ENCODE data around the gene KCNMB1.

Gene KCNMB1

DNA sequence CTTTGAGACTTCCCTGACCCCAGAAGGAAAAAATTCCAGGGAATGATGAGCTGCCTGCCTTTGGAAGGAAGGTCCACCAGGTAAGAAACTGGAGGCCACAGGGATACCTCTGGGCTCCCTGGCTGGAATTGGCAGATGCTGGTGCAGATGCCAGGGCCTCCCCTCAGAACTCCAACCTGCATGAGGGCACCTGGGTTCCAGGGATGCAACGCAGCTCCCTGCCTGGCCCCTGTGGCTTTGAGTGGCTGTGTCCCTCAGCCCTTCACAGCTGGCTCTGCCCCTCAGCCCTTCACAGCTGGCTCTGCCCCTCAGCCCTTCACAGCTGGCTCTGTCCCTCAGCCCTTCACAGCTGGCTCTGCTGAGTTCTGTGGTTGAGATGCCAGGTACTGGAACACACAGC is 13.9 kb downstream of the KCNMB1 start:
- no peak for DNase-seq

- no peak for DNase-seq
These were observed 16.2 kb downstream of the KCNMB1 start for GRCh38 chr5:170372971-170373370.

DNA sequence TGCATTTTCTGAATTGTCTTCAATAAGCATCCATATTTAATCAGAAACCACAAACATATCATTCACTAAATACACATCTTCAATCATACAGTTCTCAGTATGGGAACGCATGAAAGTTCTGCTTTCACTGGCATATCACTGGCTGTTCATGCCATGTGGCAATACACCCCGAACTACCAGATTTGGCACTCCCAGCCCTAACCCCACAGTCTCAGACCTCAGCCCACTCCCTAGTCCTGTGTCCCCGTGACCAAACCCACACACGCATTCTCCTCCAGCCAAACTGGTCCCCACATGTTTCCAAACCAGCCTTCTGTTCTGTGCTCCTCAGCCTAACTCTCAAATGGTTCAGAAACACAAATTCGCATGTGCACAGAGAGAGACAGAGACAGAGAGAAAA is 20.6 kb downstream of the KCNMB1 start:
- DNase-seq = no peak

DNA sequence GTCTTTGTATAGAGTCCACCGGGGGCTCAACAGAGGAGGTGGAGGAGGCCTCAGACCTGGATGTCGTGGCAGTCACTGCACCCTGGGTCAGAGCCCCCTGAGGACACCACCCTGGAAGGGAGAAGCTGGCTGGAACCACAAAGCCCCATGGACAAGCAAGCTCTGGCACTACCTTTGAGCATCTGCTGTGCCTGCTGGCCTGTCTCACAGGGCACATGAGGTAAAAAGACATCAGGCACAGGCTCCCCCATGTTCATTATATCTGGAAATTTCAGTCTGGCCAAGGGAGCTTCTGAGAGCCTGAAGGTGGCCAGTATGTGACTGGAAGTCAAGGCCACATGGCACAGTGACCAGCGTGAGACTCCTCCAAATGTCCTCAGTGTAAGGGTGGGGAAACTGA is 22.9 kb downstream of the KCNMB1 start:
- DNase-seq = no peak

DNA sequence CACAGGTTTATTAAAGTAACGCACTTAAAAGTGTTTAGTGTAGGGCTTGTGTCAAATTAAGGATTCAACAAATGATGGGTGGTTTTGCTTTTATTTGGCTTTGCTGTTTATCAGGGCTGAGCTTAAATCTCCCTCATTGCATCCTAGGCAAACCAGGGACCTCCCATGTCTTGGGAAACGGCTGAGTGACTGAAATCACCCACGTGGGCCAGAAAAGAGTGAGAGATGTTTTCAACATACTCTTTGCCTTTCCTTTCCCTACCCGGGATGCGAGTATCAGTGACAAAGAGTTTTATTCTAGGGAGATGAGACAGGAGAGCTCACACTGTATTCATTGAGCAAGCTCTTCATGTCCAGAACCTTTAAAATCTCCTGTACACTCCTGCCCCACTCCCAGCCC is 23.3 kb downstream of the KCNMB1 start:
- no peak for DNase-seq

GRCh38 chr5:170365011-170365410 is 24.2 kb downstream of the KCNMB1 start:
- DNase-seq = no peak

DNA sequence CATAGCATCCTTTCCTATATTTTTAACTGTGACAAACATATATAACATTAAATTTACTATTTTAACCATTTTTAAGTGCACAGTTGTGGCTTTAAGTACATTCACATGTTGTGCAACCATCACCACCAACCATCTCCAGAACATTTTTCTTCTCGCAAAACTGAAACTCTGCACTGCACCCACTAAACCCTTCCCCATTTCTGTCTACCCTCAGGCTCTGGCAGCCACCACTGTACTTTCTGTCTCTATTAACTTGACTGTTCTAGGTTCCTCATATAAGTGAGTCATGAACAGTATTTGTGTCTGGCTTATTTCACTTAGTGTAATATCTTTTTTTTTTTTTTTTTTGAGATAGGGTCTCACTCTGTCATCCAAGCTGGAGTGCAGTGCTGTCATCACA is 25.5 kb downstream of the KCNMB1 start:
- no peak for DNase-seq

GRCh38 chr5:170362656-170363055 is 26.5 kb downstream of the KCNMB1 start:
- no peak for DNase-seq

- DNase-seq = no peak
These were observed 27.1 kb downstream of the KCNMB1 start for GRCh38 chr5:170362102-170362501.

DNA sequence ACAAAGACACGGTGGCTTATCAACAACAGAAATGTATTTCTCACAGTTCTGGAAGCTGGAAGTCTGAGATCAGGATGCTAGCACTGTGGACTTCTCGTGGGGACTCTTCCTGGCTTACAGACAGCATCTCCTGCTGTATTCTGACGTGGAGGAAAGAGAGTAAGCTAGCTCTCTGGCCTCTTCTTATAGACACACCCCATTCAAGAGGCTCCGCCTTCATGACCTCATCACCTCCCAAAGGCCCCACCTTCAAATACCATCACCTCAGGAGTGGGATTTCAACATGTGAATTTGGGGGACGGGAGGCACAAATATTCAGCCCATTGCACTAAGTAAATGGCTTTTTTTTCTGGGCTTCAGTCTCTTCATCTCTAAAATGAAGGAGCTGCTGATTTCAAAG is 27.6 kb downstream of the KCNMB1 start:
- DNase-seq = no peak

GRCh38 chr5:170361116-170361515 is 28.1 kb downstream of the KCNMB1 start:
- DNase-seq = no peak

GRCh38 chr5:170360709-170361108 is 28.5 kb downstream of the KCNMB1 start:
- DNase-seq = no peak

DNA sequence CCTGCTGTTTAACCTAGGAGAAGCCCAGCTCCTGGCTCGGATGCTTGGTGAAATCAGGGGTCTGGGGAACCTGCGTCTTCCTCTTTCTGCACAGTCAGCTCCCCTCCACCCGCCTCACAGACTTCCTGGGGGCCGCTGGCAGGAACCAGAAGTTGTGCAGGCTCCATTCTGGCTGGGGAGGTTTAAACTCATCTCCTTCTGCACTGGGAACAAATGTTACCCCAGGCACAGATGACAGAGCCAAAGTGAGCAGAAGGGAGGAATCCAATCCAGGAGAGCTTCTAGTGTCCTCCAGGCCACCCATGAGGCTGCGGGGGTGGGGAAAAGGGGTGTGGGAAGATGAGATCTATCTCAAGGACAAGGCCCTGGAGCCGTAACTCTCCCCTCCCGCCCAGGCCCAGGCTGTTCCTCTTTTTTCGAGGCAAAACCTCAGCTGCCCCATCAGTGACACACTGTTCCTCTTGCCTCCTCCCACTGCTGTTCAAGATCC is 31.2 kb downstream of the KCNMB1 start:
- no peak for DNase-seq

DNA sequence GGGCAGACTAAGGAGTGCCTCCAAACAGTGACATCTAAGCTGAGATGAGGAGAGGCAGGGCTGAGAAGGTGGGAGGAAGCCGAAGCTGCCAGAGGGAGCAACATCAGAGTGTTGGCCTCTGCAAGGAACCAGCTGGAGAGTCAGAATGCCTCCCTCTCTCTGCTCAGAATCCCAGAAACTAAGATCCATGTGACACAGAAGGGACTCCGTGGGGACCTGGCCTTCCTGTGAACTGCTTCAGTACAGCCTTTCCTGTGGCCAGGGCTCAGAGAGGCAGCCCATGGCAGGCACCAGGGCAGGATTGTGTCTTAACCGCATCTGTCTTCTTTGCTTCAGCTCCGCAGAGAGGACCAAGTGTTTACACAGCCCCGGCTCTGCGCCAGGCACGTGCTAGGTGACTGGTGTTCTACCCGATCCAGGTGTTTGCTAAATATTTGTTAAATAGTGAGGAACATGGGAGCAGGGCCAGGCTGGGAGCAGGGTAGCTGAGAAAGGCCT is 33.5 kb downstream of the KCNMB1 start:
- DNase-seq = no peak

- DNase-seq = no peak
These were observed 35.2 kb downstream of the KCNMB1 start for GRCh38 chr5:170353961-170354360.

DNA sequence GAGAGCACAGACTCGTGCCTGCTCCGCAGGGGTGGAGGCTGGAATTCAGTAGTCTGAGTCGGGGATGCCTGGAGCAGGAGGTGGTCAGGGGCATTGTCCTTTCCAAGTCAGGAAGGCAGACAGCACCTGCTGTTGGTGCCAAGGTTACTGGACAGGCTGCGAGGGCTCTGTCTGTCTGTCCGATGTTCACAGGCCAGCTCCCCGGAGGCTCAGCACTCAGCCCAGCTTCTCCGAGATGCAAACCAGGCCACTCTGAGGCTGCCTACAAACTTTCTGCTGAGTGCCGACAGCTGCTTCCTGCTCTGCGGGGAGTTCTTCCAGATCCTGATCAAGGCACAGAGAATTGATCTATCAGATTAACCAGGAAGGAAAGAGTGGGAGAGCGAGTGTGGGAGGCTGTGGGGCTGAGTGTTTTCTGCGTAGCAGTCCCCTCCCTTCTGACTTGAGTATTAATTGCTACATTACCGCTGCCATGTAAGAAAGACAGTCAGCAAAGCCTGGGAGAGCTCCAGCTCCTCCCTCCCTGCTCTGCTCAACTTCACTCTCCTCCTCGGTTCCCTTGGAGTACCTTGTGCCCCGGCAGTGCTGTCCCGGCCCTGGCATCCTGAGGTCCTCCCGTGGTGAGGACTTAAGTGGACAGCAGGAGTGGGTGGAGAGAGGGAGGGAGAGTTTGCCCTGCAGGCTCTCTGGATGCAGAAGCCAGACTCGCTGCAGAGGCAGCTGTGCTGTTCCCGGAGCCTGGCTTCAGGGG is 36.0 kb downstream of the KCNMB1 start:
- no peak for DNase-seq

DNA sequence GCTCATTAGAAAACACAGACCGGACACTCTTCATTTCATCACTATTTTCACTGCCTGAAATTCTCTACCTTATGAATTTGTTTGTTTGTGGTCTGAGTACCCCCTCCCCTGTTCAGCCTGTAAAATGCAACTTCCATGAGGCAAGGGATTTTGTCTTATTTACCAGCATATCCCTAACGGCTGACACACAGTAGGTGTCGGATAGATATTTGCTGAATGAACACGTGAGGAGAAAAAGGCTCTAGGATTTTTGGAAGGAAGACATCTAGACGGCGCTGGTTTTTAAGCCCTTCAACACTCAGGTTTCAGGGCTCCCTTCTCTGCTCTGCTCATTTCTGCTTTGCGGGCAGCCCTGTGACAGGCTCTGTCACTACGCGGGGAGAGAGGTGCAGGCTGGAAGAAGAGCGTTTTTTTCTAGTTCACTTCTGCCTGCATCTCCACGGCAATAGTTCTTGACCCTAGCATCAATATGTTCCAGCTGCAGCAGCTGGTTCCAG is 41.0 kb downstream of the KCNMB1 start:
- DNase-seq = no peak

GRCh38 chr5:170347022-170347567 is 42.1 kb downstream of the KCNMB1 start:
- DNase-seq = no peak

GRCh38 chr5:170345971-170346370 is 43.2 kb downstream of the KCNMB1 start:
- DNase-seq = no peak

DNA sequence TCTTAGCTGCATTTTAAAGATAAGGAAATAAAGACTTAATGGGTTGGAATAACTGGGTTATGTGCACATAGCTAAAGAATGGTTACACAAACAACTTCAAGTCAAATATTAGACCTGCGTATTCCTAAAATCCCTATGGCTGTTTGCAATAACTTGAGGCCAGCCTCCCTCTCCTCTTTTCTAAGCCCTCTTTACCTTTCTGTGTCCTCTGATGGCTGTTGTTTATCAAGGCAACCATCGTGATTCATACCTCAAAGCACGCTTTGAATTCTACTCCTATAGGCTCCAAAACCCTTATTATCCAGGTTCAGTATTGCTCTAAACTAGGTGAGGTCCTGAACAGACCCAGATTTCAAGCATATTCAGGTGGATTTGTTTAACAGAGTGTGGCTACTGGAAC is 46.0 kb downstream of the KCNMB1 start:
- DNase-seq = no peak

- DNase-seq = no peak
These were observed 46.9 kb downstream of the KCNMB1 start for GRCh38 chr5:170342153-170342725.

GRCh38 chr5:170341545-170341944 is 47.6 kb downstream of the KCNMB1 start:
- DNase-seq = no peak

GRCh38 chr5:170339780-170340167 is 49.4 kb downstream of the KCNMB1 start:
- no peak for DNase-seq

Data from activated naive CD4-positive, alpha-beta T cell treated with anti-CD3 and anti-CD28 coated beads, Interleukin-2, amount 50 U/mL, for 16 hours (primary cell).